Neural progenitor cell (in vitro differentiated cells): ENCODE measurements around the gene IFNLR1. TPM values are rescaled to one million over a fixed set of nuclear protein-coding genes. Genes with fewer than 3 reads are reported as not detected.

ENCODE experiments used
- DNase-seq: peaks from one replicate; pipeline ENCODE4 v3.0.0-alpha.2; 2016; ENCODE audit warnings: low spot score
- H2AFZ ChIP-seq: fragments of 200-600 bp; sonication (generic); replicated peaks from 2 replicates; pipeline ENCODE4 v1.6.1; 2016; ENCODE audit warnings: antibody characterized with exemption
- H3F3A ChIP-seq: fragments of 200-600 bp; sonication (generic); 2 replicates; pipeline ENCODE4 v1.6.1; 2016; ENCODE audit warnings: antibody characterized with exemption, low read depth
- H3K27ac ChIP-seq: fragments of 200-600 bp; sonication (generic); 2 replicates; pipeline ENCODE4 v1.5.1; 2016; ENCODE audit warnings: mild to moderate bottlenecking
- H3K27me3 ChIP-seq: fragments of 200-600 bp; sonication (generic); 2 replicates; pipeline ENCODE4 v1.6.1; 2016; ENCODE audit warnings: mild to moderate bottlenecking, moderate library complexity
- H3K36me3 ChIP-seq: fragments of 200-600 bp; sonication (generic); 2 replicates; pipeline ENCODE4 v1.5.1; 2016
- H3K4me1 ChIP-seq: fragments of 200-600 bp; sonication (generic); 2 replicates; pipeline ENCODE4 v1.6.1; 2016; ENCODE audit warnings: mixed run types
- H3K4me2 ChIP-seq: fragments of 200-600 bp; sonication (generic); 2 replicates; pipeline ENCODE4 v1.6.1; 2016
- H3K4me3 ChIP-seq: fragments of 200-600 bp; sonication (generic); 2 replicates; pipeline ENCODE4 v1.5.1; 2016
- H3K79me2 ChIP-seq: fragments of 200-600 bp; sonication (generic); 2 replicates; pipeline ENCODE4 v1.6.1; 2016; ENCODE audit warnings: low read depth
- H3K9ac ChIP-seq: fragments of 200-600 bp; sonication (generic); 2 replicates; pipeline ENCODE4 v1.6.1; 2016
- H3K9me3 ChIP-seq: fragments of 200-600 bp; sonication (generic); 2 replicates; pipeline ENCODE4 v1.5.1; 2016; ENCODE audit warnings: low read depth
- H4K20me1 ChIP-seq: fragments of 200-600 bp; sonication (generic); 2 replicates; pipeline ENCODE4 v1.6.1; 2016; ENCODE audit warnings: low read depth
- H3K27ac Mint-ChIP-seq: 3 replicates; pipeline ENCODE4 v1.8.0; 2021; ENCODE audit warnings: mixed read lengths
- H3K27me3 Mint-ChIP-seq: 2 replicates; pipeline ENCODE4 v1.8.0; 2022; ENCODE audit warnings: low read depth, mild to moderate bottlenecking, inconsistent platforms, moderate library complexity, mixed read lengths; ENCODE audit not compliant: insufficient read depth
- H3K36me3 Mint-ChIP-seq: 3 replicates; pipeline ENCODE4 v1.8.0; 2021; ENCODE audit warnings: mixed read lengths
- H3K4me1 Mint-ChIP-seq: 3 replicates; pipeline ENCODE4 v1.8.0; 2021; ENCODE audit warnings: mixed read lengths
- H3K4me3 Mint-ChIP-seq: 3 replicates; pipeline ENCODE4 v1.8.0; 2021; ENCODE audit warnings: mild to moderate bottlenecking, moderate library complexity, mixed read lengths
- H3K9me3 Mint-ChIP-seq: 3 replicates; pipeline ENCODE4 v1.8.0; 2020; ENCODE audit warnings: mixed read lengths
- CTCF ChIP-seq: fragments of 200-600 bp; sonication (generic); IDR thresholded peaks from 2 replicates; pipeline ENCODE4 v1.5.1; 2017; ENCODE audit warnings: antibody characterized with exemption, mild to moderate bottlenecking
- EZH2 ChIP-seq: fragments of 200-600 bp; sonication (generic); IDR thresholded peaks from 2 replicates; pipeline ENCODE4 v1.6.1; 2017; ENCODE audit warnings: antibody characterized with exemption, mild to moderate bottlenecking, moderate library complexity
- EZH2phosphoT487 ChIP-seq: fragments of 200-600 bp; sonication (generic); IDR thresholded peaks from 2 replicates; pipeline ENCODE4 v1.6.1; 2017; ENCODE audit warnings: antibody characterized with exemption
- total RNA-seq: library from RNA; depleted of rRNA; stranded (reverse); fragments of >200 nt; gene quantifications from 2 replicates; pipeline ENCODE4 v1.2.3, GENCODE V29; 2015; ENCODE audit warnings: low replicate concordance

The IFNLR1 gene
- total RNA-seq, 1 donor from 2014 or later: 3.3 TPM

- Histone ChIP-seq H4K20me1 (no peaks in the 10 kb centered on the region), H3K36me3 (no peaks in the 10 kb centered on the region), H3K27me3 (no peaks in the 10 kb centered on the region), H2AFZ (no peak overlapping the region), H3K9me3 (no peaks in the 10 kb centered on the region), H3K79me2 (no peaks in the 10 kb centered on the region), H3F3A (no peaks in the 10 kb centered on the region), H3K4me3 (no peak overlapping the region), H3K27ac (no peak overlapping the region), H3K4me1 (no peaks in the 10 kb centered on the region), H3K4me2 (no peak overlapping the region), H3K9ac (no peak overlapping the region)
- TF ChIP-seq EZH2phosphoT487 (no peak), CTCF (no peak), EZH2 (no peak)
- H3K27ac Mint-ChIP-seq: no peak overlapping the region
- H3K27me3 Mint-ChIP-seq: peaks cover 6% of the 10 kb centered on the region
- no peak for DNase-seq
- H3K4me3 Mint-ChIP-seq: no peak overlapping the region
- H3K9me3 Mint-ChIP-seq: no peaks in the 10 kb centered on the region
- H3K4me1 Mint-ChIP-seq: no peaks in the 10 kb centered on the region
- no peaks in the 10 kb centered on the region for H3K36me3 Mint-ChIP-seq
Measured at GRCh38 chr1:24173638-24174575, 13.2 kb downstream of the IFNLR1 start.

- H4K20me1 ChIP-seq: no peaks in the 10 kb centered on the region
- no peak overlapping the region for H3K9ac ChIP-seq
- Mint-ChIP-seq H3K27me3 (peaks cover 6% of the 10 kb centered on the region), H3K27ac (no peak overlapping the region), H3K4me1 (no peaks in the 10 kb centered on the region), H3K9me3 (no peaks in the 10 kb centered on the region), H3K4me3 (no peak overlapping the region), H3K36me3 (no peaks in the 10 kb centered on the region)
- H2AFZ ChIP-seq: no peak overlapping the region
- no peaks in the 10 kb centered on the region for H3K27me3 ChIP-seq
- no peak overlapping the region for H3K27ac ChIP-seq
- no peaks in the 10 kb centered on the region for H3F3A ChIP-seq
- no peak overlapping the region for H3K4me2 ChIP-seq
- no peak for TF ChIP-seq CTCF
- no peak for TF ChIP-seq EZH2
- no peak for TF ChIP-seq EZH2phosphoT487
- no peak overlapping the region for H3K4me3 ChIP-seq
- no peaks in the 10 kb centered on the region for H3K4me1 ChIP-seq
- no peaks in the 10 kb centered on the region for H3K79me2 ChIP-seq
- H3K9me3 ChIP-seq: no peaks in the 10 kb centered on the region
- no peak for DNase-seq
- no peaks in the 10 kb centered on the region for H3K36me3 ChIP-seq
Measured at GRCh38 chr1:24172598-24172997, 14.5 kb downstream of the IFNLR1 start.

- DNase-seq: no peak
- Histone ChIP-seq H3K79me2 (no peaks in the 10 kb centered on the region), H2AFZ (no peak overlapping the region), H3K36me3 (no peaks in the 10 kb centered on the region), H3K4me3 (no peak overlapping the region), H3K27me3 (no peaks in the 10 kb centered on the region), H3K27ac (no peak overlapping the region), H3F3A (no peaks in the 10 kb centered on the region), H3K9ac (no peak overlapping the region), H4K20me1 (no peaks in the 10 kb centered on the region), H3K9me3 (no peaks in the 10 kb centered on the region), H3K4me2 (no peak overlapping the region), H3K4me1 (no peaks in the 10 kb centered on the region)
- peaks cover 5% of the 10 kb centered on the region for H3K27me3 Mint-ChIP-seq
- H3K4me3 Mint-ChIP-seq: no peak overlapping the region
- no peaks in the 10 kb centered on the region for H3K9me3 Mint-ChIP-seq
- no peaks in the 10 kb centered on the region for H3K36me3 Mint-ChIP-seq
- H3K4me1 Mint-ChIP-seq: peaks cover 3% of the 10 kb centered on the region
- TF ChIP-seq EZH2 (no peak), CTCF (no peak), EZH2phosphoT487 (no peak)
- no peak overlapping the region for H3K27ac Mint-ChIP-seq
Measured at GRCh38 chr1:24169286-24169685, 17.8 kb downstream of the IFNLR1 start.
